Psoas muscle (tissue), 8 donors: ENCODE data around the gene ORM1. TPM values are rescaled to one million over a fixed set of nuclear protein-coding genes. Genes with fewer than 3 reads are reported as not detected.

Source experiments
- ATAC-seq, 4 donors: fragments of 200-7000 bp; cut with Tn5 transposase; one replicate each; pipeline ENCODE4 v1.9.1; 2020; ENCODE audit warnings: moderate library complexity in 3 of 4, mild to moderate bottlenecking in 2 of 4
- DNase-seq, 2 donors: peaks; one replicate each; pipeline ENCODE4 v3.0.0-alpha.2; 2020
- H3K27ac ChIP-seq: fragments of 200-600 bp; one replicate; pipeline ENCODE4 v1.8.0; 2022
- H3K27me3 ChIP-seq, 3 donors: fragments of 200-600 bp in 1 of 3; one replicate each; pipeline versions ENCODE4 v1.6.1 to v1.8.0; 2013 to 2022; ENCODE audit warnings: low read length in 2 of 3, mild to moderate bottlenecking in 2 of 3, moderate library complexity in 1 of 3; ENCODE audit not compliant: insufficient read depth in 3 of 3
- H3K36me3 ChIP-seq, 2 donors: fragments of 200-600 bp in 1 of 2; one replicate each; pipeline versions ENCODE4 v1.6.1 to v1.8.0; 2013 to 2022; ENCODE audit warnings: low read depth in 1 of 2, mild to moderate bottlenecking in 1 of 2, moderate library complexity in 1 of 2; ENCODE audit not compliant: insufficient read depth in 1 of 2
- H3K4me1 ChIP-seq: fragments of 200-600 bp; one replicate; pipeline ENCODE4 v1.8.0; 2022
- H3K4me3 ChIP-seq: fragments of 200-600 bp; one replicate; pipeline ENCODE4 v1.8.0; 2022; ENCODE audit warnings: mild to moderate bottlenecking
- H3K9me3 ChIP-seq: fragments of 200-600 bp; one replicate; pipeline ENCODE4 v1.8.0; 2022
- CTCF ChIP-seq: fragments of 200-600 bp; IDR thresholded peaks from one replicate; pipeline ENCODE4 v1.8.0; 2022; ENCODE audit warnings: antibody characterized with exemption
- WGBS, 3 donors: extraction: QIAGEN DNeasy Blood & Tissue Kit; methylation state at CpG; one replicate each; pipeline versions ENCODE4 v1.1.6 to v1.1.7; 2013; 5-methylcytosine and 5-hydroxymethylcytosine counted together
- intact Hi-C, 2 donors: fragments of 100-400 bp; cut with DNase I; formaldehyde crosslinking; loops; one replicate each; pipeline versions ENCODE4 v1.11.0 to v1.14.2; 2022
- polyA plus RNA-seq, 3 donors: library from polyadenylated mRNA; stranded (reverse); fragments of 200-250 nt; gene quantifications; one replicate each; pipeline ENCODE4 v1.2.3, GENCODE V29; 2013
- total RNA-seq, 4 donors: library from RNA; stranded (reverse); fragmentation: NEBNext Ultra II Directional in 2 of 4; extraction: Animal tissue kit (Norgen Biotek cat#: 25700) in 2 of 4; gene quantifications; one replicate each; pipeline versions ENCODE4 v1.2.1 to v1.2.4, GENCODE V29; 2021 to 2023
- donor health status: healthy with polysubstance abuse.
- donor health status: DM: no; HTN: no; CAD: no; lungs with moderate emphysema.
- donor health status: Bipolar disorder and iron deficiency.
- donor health status: healthy.
- donor health status: DM: yes; HTN: yes; CAD: no.
- donor health status: DM: no; HTN: no; CAD: no.
- donor health status: DM: no; HTN: no; CAD: no.
- donor health status: DM: yes; HTN: yes; CAD: no.

Gene ORM1
- total and polyA plus RNA-seq, 7 donors: 0.21 to 2.8 (median 1.2) TPM; not detected in 3

DNA sequence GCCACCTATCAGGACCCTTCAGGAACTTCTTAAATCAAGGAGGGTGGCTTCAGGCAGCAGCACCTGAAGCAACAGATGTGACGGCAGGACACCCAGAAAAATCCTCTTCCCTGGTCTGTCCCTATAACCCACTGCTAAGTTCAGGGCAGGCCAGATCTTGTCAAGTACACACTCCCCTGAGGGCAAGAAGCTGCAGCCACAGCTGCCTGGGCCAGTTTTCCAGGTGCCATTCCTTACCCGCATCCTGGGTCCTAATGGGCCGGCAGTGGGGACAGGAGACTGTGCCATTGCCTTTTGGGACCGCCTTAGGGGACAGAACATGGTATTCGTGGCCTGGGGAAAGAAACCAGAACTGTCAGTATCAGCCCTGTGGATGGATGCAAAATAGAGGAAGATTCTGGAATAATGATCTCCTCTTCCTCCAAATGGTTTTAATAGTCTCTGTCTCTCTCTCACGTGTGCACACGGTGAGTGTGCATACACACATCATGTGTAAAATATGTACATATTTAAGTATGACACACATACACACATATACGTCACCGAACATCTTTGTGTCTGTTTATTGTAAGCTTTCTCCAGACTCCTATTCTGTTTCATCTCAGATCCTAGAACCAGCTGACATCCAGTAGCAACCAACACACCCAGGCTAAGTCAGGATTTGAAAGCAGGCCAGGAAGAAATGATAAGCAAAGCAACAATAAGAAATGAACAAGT lies 20.7 kb downstream of the ORM1 start:
- no peaks in the 10 kb centered on the region for H3K9me3 ChIP-seq
- H3K36me3 ChIP-seq: peaks cover 0 to 39% of the 10 kb centered on the region in 2 donors
- no peaks in the 10 kb centered on the region for H3K4me1 ChIP-seq
- intact Hi-C loops: loop anchor here in 1 of 2 donors (2.0 kb wide), 1 partner anchor 77 kb away; no protein-coding TSS in a partner anchor
- DNase-seq (no peak), ATAC-seq (no peak)
- H3K4me3 ChIP-seq: no peak overlapping the region
- WGBS, 3 donors: 90 to 93% (median 93%) methylated on average over 9 of the region's 9 CpGs
- no peaks in the 10 kb centered on the region for H3K27me3 ChIP-seq
- H3K27ac ChIP-seq: no peak overlapping the region
- TF ChIP-seq CTCF: no peak

- Histone ChIP-seq H3K9me3 (no peaks in the 10 kb centered on the region), H3K36me3 (peaks cover 0 to 42% of the 10 kb centered on the region in 2 donors), H3K27ac (no peak overlapping the region), H3K4me1 (no peaks in the 10 kb centered on the region), H3K4me3 (no peak overlapping the region), H3K27me3 (no peaks in the 10 kb centered on the region)
- intact Hi-C loops: loop anchor here in 1 of 2 donors (2.0 kb wide), 1 partner anchor 77 kb away; no protein-coding TSS in a partner anchor
- WGBS, 3 donors: 86 to 94% (median 93%) methylated on average over 11 of the region's 11 CpGs
- DNase-seq (no peak), ATAC-seq (no peak)
- TF ChIP-seq CTCF: no peak
These were observed 21.3 kb downstream of the ORM1 start for GRCh38 chr9:114344188-114344566.

DNA sequence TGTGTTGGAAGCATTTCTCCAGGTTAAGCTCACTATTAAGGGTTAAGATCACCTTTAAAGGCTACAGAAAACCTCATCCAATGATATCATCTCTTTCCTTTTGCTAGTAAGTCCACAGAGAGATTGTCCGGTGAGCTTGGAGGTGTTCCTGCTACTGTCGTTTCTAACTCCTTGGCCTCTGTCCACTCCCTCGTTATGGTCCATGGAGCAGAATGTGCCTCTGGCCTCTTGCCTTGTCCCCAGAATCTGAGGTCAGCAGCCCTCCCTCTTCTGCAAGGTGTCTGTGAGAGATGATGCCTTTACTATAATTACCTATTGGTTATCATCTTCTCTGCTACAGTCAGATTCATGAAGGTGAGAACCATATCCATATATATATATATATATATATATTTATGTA lies 21.8 kb downstream of the ORM1 start:
- no peak for TF ChIP-seq CTCF
- H3K27me3 ChIP-seq: no peaks in the 10 kb centered on the region
- intact Hi-C loops: loop anchor here in 1 of 2 donors (2.0 kb wide), 1 partner anchor 76 kb away; no protein-coding TSS in a partner anchor
- H3K9me3 ChIP-seq: no peaks in the 10 kb centered on the region
- H3K4me1 ChIP-seq: no peaks in the 10 kb centered on the region
- H3K36me3 ChIP-seq: peaks cover 0 to 47% of the 10 kb centered on the region in 2 donors
- H3K4me3 ChIP-seq: no peak overlapping the region
- WGBS, 3 donors: 6 to 26% (median 19%) methylated on average over 3 of the region's 3 CpGs
- no peak overlapping the region for H3K27ac ChIP-seq
- no peak for ATAC-seq
- no peak for DNase-seq

DNA sequence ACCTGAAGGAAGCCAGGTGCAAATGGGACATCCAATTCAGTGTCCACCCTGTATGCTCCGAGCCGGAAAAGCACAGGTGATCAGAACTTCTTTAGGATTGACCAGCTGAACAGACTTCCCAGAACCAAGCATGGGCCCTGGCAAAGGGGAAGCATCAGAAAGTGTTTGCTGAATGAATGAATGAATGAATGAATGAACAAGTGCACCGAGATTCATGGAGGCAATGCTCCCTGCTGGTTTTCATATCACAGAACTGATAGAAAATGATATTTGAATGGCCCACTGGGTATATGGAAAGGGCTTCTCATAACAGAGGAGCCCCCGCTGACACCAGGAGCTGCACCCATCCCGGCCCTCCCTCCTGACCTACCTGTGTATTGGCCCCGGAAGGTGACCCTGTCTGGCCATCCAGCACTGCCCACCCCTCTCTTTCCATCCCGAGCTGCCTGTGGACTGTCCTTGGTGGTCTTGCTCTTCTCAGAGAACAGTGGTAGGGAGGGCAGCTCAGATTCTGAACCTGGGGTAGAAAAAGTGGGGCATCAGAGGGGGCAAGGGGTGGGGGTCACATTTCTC lies 22.7 kb downstream of the ORM1 start:
- no peak for TF ChIP-seq CTCF
- Histone ChIP-seq H3K27me3 (no peaks in the 10 kb centered on the region), H3K9me3 (no peaks in the 10 kb centered on the region), H3K36me3 (peaks cover 0 to 52% of the 10 kb centered on the region in 2 donors), H3K4me1 (no peaks in the 10 kb centered on the region), H3K27ac (no peak overlapping the region), H3K4me3 (no peak overlapping the region)
- 81 to 93% (median 91%) methylated on average over 7 of the region's 7 CpGs for WGBS, 3 donors
- ATAC-seq (no peak), DNase-seq (no peak)
- intact Hi-C loops: loop anchor here in 1 of 2 donors (2.0 kb wide), 1 partner anchor 75 kb away; no protein-coding TSS in a partner anchor
